ENCODE data around the gene ULK2.

- TF ChIP-seq CTCF (conservative IDR thresholded peaks at IDR 0.05; ENCODE audit: low read length): no peak
- no peak for TF ChIP-seq EZH2phosphoT487 (IDR thresholded peaks at IDR 0.05; ENCODE audit: borderline replicate concordance, low read depth, low read length)
These were observed 118.9 kb downstream of the ULK2 start for GRCh38 chr17:19748807-19749193.

All from OCI-LY7 (cell line).